Heart left ventricle (tissue), 16 donors: ENCODE data around the gene BAZ2B. TPM values are rescaled to one million over a fixed set of nuclear protein-coding genes. Genes with fewer than 3 reads are reported as not detected.

Experiments used
- ATAC-seq, 4 donors: fragments of 200-7000 bp; cut with Tn5 transposase; one replicate each; pipeline ENCODE4 v1.9.1; 2020 to 2022; ENCODE audit warnings: moderate library complexity in 4 of 4, mild to moderate bottlenecking in 3 of 4, moderate number of reproducible peaks in 1 of 4
- DNase-seq, 5 donors: peaks; one replicate each; pipeline ENCODE4 v3.0.0-alpha.2; 2020
- H3K27ac ChIP-seq, 12 donors: fragments of 200-600 bp; sonication (generic) in 4 of 12; one replicate each; pipeline versions ENCODE4 v1.5.0 to v1.8.0; 2016 to 2022; ENCODE audit warnings: mild to moderate bottlenecking in 2 of 12
- H3K27me3 ChIP-seq, 9 donors: fragments of 200-600 bp; sonication (generic) in 2 of 9; one replicate each; pipeline versions ENCODE4 v1.5.1 to v1.8.0; 2016 to 2022; ENCODE audit warnings: mild to moderate bottlenecking in 3 of 9
- H3K36me3 ChIP-seq, 9 donors: fragments of 200-600 bp; sonication (generic) in 2 of 9; one replicate each; pipeline versions ENCODE4 v1.5.0 to v1.8.0; 2018 to 2022; ENCODE audit warnings: mild to moderate bottlenecking in 2 of 9
- H3K4me1 ChIP-seq, 12 donors: fragments of 200-600 bp; sonication (generic) in 4 of 12; one replicate each; pipeline versions ENCODE4 v1.5.0 to v1.8.0; 2016 to 2022; ENCODE audit warnings: mild to moderate bottlenecking in 3 of 12
- H3K4me3 ChIP-seq, 12 donors: fragments of 200-600 bp; sonication (generic) in 4 of 12; one replicate each; pipeline versions ENCODE4 v1.5.0 to v1.8.0; 2017 to 2022; ENCODE audit warnings: mild to moderate bottlenecking in 9 of 12, moderate library complexity in 4 of 12
- H3K9me3 ChIP-seq, 12 donors: fragments of 200-600 bp; sonication (generic) in 4 of 12; one replicate each; pipeline versions ENCODE4 v1.5.0 to v1.8.0; 2016 to 2022; ENCODE audit warnings: mild to moderate bottlenecking in 1 of 12
- POLR2A ChIP-seq, 2 donors: fragments of 450-650 bp; IDR thresholded peaks; one replicate each; pipeline ENCODE4 v1.6.1; 2017; ENCODE audit warnings: antibody characterized with exemption in 2 of 2, mild to moderate bottlenecking in 2 of 2, moderate library complexity in 2 of 2
- WGBS, 4 donors: extraction: QIAGEN DNeasy Blood & Tissue Kit in 2 of 4; methylation state at CpG; one replicate each; pipeline versions ENCODE4 v1.1.5 to v1.1.7; 2013 to 2018; 5-methylcytosine and 5-hydroxymethylcytosine counted together
- intact Hi-C, 10 donors: fragments of 100-400 bp; cut with DNase I; formaldehyde crosslinking; loops; one replicate each; pipeline versions ENCODE4 v1.11.1 to v1.14.2; 2022
- polyA plus RNA-seq, 2 donors: library from polyadenylated mRNA; stranded (reverse); fragments of 200-250 nt; gene quantifications; one replicate each; pipeline ENCODE4 v1.2.3, GENCODE V29; 2013
- total RNA-seq, 9 donors: library from RNA; depleted of rRNA in 2 of 9; stranded (reverse); fragments of >200 nt in 2 of 9; fragmentation: NEBNext Ultra II Directional in 3 of 9; extraction: Animal tissue kit (Norgen Biotek cat#: 25700) in 3 of 9; gene quantifications; one replicate each; pipeline versions ENCODE4 v1.1.0 to v1.2.4, GENCODE V29; 2016 to 2023
- TF ChIP-seq, protein P1 (sequence below), 12 donors: fragments of 200-600 bp; sonication (generic) in 4 of 12; IDR thresholded peaks; one replicate each; pipeline versions ENCODE4 v1.5.0 to v1.8.0; 2018 to 2022; ENCODE audit warnings: antibody characterized with exemption in 12 of 12, mild to moderate bottlenecking in 5 of 12
- donor health status: ischemic (EF 13 %, LVEDD 7.1; RV severe dilation, severe dysfunction).
- donor health status: healthy with polysubstance abuse.
- donor health status: DM: no; HTN: yes; CAD: no.
- donor health status: DM: no; HTN: no; CAD: no.
- donor health status: ischemic (EF 25% LVEDD 6.9; RV normal size, moderate dysfunction).
- donor health status: ischemic (EF 25% LVEDD 5.7; RV mildly dilated, moderate dysfunction).
- donor health status: healthy.
- donor health status: DM: yes; HTN: yes; CAD: no.
- donor health status: ischemic (EF 35%, LVEDD 5.7; RV mildly dilated, moderate dysfunction).
- donor health status: nonischemic (EF 11% LVEDD 7.7; RV severe dilation, severe dysfunction).
- donor health status: DM: yes; HTN: yes; CAD: no.
- donor health status: PGD.
- donor health status: ischemic (EF 29% LVEDD 5.4; RV normal size, mild dysfunction).
- donor health status: nonischemic (EF 23%, LVEDD 6.1; RV moderate dilation, normal function).

Gene BAZ2B
- total and polyA plus RNA-seq, 11 donors, result 15.3 to 56.5 (median 40.2) TPM

DNA sequence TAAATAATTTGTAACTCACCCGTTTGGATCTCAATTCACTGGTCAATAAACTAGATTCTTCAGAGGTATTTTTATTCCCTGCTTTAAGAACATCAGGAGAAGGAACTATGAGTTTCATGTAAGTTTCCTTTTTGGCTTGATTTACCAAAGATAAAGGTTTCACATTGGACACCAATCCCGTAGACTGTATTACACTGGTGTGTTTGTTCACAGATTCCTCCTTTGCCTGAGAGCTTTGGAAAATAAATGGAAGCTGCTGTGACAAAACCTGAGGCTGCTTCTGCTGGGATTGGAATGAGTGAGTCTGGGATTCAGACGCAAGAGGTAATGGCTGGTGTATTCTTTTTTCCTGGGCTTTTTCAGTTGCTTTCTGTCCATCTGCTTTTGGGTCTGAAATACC lies 178.1 kb downstream of the BAZ2B start:
- Histone ChIP-seq H3K27me3 (no peaks in the 10 kb centered on the region), H3K4me1 (peaks cover 0 to 13% (median 0%) of the 10 kb centered on the region in 12 donors), H3K27ac (no peak overlapping the region), H3K36me3 (peaks cover 0 to 92% (median 54%) of the 10 kb centered on the region in 9 donors), H3K9me3 (no peaks in the 10 kb centered on the region), H3K4me3 (no peak overlapping the region)
- TF ChIP-seq, protein P1, sequence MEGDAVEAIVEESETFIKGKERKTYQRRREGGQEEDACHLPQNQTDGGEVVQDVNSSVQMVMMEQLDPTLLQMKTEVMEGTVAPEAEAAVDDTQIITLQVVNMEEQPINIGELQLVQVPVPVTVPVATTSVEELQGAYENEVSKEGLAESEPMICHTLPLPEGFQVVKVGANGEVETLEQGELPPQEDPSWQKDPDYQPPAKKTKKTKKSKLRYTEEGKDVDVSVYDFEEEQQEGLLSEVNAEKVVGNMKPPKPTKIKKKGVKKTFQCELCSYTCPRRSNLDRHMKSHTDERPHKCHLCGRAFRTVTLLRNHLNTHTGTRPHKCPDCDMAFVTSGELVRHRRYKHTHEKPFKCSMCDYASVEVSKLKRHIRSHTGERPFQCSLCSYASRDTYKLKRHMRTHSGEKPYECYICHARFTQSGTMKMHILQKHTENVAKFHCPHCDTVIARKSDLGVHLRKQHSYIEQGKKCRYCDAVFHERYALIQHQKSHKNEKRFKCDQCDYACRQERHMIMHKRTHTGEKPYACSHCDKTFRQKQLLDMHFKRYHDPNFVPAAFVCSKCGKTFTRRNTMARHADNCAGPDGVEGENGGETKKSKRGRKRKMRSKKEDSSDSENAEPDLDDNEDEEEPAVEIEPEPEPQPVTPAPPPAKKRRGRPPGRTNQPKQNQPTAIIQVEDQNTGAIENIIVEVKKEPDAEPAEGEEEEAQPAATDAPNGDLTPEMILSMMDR (IDR thresholded peaks at IDR 0.05), result no peak
- TF ChIP-seq POLR2A (IDR thresholded peaks at IDR 0.05), result no peak
- DNase-seq (no peak), ATAC-seq (no peak)
- 78 to 87% (median 81%) methylated on average over 3 of the region's 3 CpGs for WGBS, 4 donors
- intact Hi-C loops, result loop anchor here in 1 of 10 donors (10.0 kb wide), 1 partner anchor 177 kb away; the partner anchor contains the start of gene BAZ2B

DNA sequence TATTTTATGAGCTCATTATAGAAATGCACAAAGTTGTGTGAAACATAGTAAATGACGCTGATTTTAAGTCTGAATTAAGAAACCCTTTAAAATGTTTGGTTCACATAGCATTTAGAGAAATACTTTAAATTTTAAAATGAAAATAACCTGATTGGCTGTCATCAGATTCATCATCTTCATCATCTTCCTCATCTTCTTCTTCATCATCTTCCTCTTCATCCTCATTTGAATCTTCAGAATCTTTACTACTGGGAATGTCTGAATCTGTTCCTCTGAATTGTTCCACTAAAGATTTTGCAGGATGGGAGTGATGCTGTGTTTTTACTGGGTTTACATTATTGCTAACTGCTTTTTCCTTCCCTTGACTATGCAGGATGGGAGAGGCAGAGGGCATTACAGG lies 183.7 kb downstream of the BAZ2B start:
- Histone ChIP-seq H3K36me3 (peaks cover 0 to 95% (median 70%) of the 10 kb centered on the region in 9 donors), H3K27ac (no peak overlapping the region), H3K4me3 (no peak overlapping the region), H3K27me3 (no peaks in the 10 kb centered on the region), H3K4me1 (no peaks in the 10 kb centered on the region), H3K9me3 (no peaks in the 10 kb centered on the region)
- ATAC-seq (no peak), DNase-seq (no peak)
- intact Hi-C loops, result loop anchor here in 1 of 10 donors (10.0 kb wide), 1 partner anchor 182 kb away; the partner anchor contains the start of gene BAZ2B
- 93 to 98% (median 96%) methylated on average over 1 of the region's 1 CpG for WGBS, 4 donors
- no peak for TF ChIP-seq POLR2A (IDR thresholded peaks at IDR 0.05)
- TF ChIP-seq, protein P1 (IDR thresholded peaks at IDR 0.05), result no peak

DNA sequence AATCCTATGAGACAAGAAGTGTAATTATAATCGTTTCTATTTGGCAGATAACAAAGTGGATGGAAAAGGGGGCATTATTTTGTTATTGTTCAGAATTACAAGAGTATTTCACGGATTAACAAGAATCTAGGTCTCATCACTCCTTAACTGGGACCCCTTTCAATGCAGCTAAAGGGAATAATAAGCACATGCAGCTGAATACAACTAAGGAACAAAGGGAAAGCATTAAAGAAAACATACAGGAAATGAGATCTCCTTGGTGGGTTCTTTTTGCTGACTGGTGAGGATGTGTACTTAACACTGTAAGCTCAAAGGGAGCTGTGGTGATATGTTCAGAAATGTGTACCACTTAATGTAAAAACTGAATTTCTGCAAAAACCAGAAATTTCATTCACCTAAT lies 189.3 kb downstream of the BAZ2B start:
- Histone ChIP-seq H3K27me3 (no peaks in the 10 kb centered on the region), H3K4me1 (no peaks in the 10 kb centered on the region), H3K4me3 (no peak overlapping the region), H3K9me3 (peaks cover 0 to 10% (median 0%) of the 10 kb centered on the region in 12 donors), H3K27ac (no peak overlapping the region), H3K36me3 (peaks cover 0 to 94% (median 80%) of the 10 kb centered on the region in 9 donors)
- TF ChIP-seq POLR2A (IDR thresholded peaks at IDR 0.05), result no peak
- TF ChIP-seq, protein P1 (IDR thresholded peaks at IDR 0.05), result no peak
- whole genome bisulfite sequencing, 4 donors, result 70 to 77% (median 73%) methylated on average over 2 of the region's 2 CpGs
- intact Hi-C loops, result no loop called here
- DNase-seq, result no peak
- no peak for ATAC-seq

DNA sequence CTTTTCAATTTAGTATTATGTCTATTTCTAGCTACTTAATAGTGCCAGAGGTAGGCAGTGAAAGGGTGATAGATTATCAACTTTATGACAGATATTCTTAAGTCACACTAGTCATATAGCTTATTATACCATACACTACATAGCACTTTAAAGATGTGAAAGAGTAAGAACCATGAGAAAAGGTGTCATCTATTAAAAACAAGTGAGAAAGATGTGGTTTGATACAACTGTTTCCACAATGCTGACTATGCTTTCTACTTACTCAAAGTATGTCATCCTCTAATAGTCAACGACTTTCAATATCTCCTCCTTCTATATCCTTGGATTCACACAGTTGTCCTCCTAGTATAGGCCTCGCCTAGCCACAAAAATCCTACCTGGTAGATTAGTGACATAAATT lies 196.9 kb downstream of the BAZ2B start:
- no peak for DNase-seq
- Histone ChIP-seq H3K27me3 (no peaks in the 10 kb centered on the region), H3K9me3 (peaks cover 0 to 12% (median 0%) of the 10 kb centered on the region in 12 donors), H3K27ac (no peak overlapping the region), H3K36me3 (peaks cover 0 to 56% (median 25%) of the 10 kb centered on the region in 9 donors), H3K4me1 (no peaks in the 10 kb centered on the region), H3K4me3 (no peak overlapping the region)
- intact Hi-C loops, result loop anchor here in 1 of 10 donors (10.0 kb wide), 1 partner anchor 285 kb away; no protein-coding TSS in a partner anchor
- WGBS, 4 donors, result 92 to 96% (median 93%) methylated on average over 2 of the region's 2 CpGs
- no peak for ATAC-seq
- TF ChIP-seq POLR2A (IDR thresholded peaks at IDR 0.05), result no peak
- TF ChIP-seq, protein P1 (IDR thresholded peaks at IDR 0.05), result no peak
